ENCODE data around the gene WNK1.

WNK1 gene

GRCh38 chr12:886206-886605, 133.8 kb downstream of the WNK1 start:
- DNase-seq (ENCODE audit: low read depth): no peak
- no peak overlapping the region for H3K4me3 ChIP-seq (ENCODE audit: low read length)
- no peak for TF ChIP-seq CTCF (conservative IDR thresholded peaks at IDR 0.05; ENCODE audit: low read length)

- no peak for DNase-seq (ENCODE audit: low read depth)
- H3K4me3 ChIP-seq (ENCODE audit: low read length): no peak overlapping the region
- no peak for TF ChIP-seq CTCF (conservative IDR thresholded peaks at IDR 0.05; ENCODE audit: low read length)
Observed at GRCh38 chr12:894226-894625, 141.8 kb downstream of the WNK1 start.

GRCh38 chr12:896031-896430, 143.7 kb downstream of the WNK1 start:
- no peak for TF ChIP-seq CTCF (conservative IDR thresholded peaks at IDR 0.05; ENCODE audit: low read length)
- no peak for DNase-seq (ENCODE audit: low read depth)

GRCh38 chr12:897386-897785, 145.0 kb downstream of the WNK1 start:
- DNase-seq (ENCODE audit: low read depth): no peak
- no peak overlapping the region for H3K4me3 ChIP-seq (ENCODE audit: low read length)
- no peak for TF ChIP-seq CTCF (conservative IDR thresholded peaks at IDR 0.05; ENCODE audit: low read length)

More at GRCh38 chr12:896031-896430, 143.7 kb downstream of the WNK1 start:
- H3K4me3 ChIP-seq (ENCODE audit: low read length): no peak overlapping the region

- no peak for TF ChIP-seq CTCF (conservative IDR thresholded peaks at IDR 0.05; ENCODE audit: low read length)
- no peak overlapping the region for H3K4me3 ChIP-seq (ENCODE audit: low read length)
- DNase-seq (ENCODE audit: low read depth): no peak
Observed at GRCh38 chr12:902581-902980, 150.2 kb downstream of the WNK1 start.

- no peak overlapping the region for H3K4me3 ChIP-seq (ENCODE audit: low read length)
- DNase-seq (ENCODE audit: low read depth): no peak
- no peak for TF ChIP-seq CTCF (conservative IDR thresholded peaks at IDR 0.05; ENCODE audit: low read length)
Observed at GRCh38 chr12:903055-903454, 150.7 kb downstream of the WNK1 start.

GRCh38 chr12:904010-904414, 151.6 kb downstream of the WNK1 start:
- no peak for TF ChIP-seq CTCF (conservative IDR thresholded peaks at IDR 0.05; ENCODE audit: low read length)
- no peak for DNase-seq (ENCODE audit: low read depth)
- no peak overlapping the region for H3K4me3 ChIP-seq (ENCODE audit: low read length)

Measured in AG10803 (cell line).